ENCODE data around the gene F2. TPM values are rescaled to one million over a fixed set of nuclear protein-coding genes. Genes with fewer than 3 reads are reported as not detected.

The F2 gene
- total RNA-seq, 1 donor from 2014 or later = not detected

DNA sequence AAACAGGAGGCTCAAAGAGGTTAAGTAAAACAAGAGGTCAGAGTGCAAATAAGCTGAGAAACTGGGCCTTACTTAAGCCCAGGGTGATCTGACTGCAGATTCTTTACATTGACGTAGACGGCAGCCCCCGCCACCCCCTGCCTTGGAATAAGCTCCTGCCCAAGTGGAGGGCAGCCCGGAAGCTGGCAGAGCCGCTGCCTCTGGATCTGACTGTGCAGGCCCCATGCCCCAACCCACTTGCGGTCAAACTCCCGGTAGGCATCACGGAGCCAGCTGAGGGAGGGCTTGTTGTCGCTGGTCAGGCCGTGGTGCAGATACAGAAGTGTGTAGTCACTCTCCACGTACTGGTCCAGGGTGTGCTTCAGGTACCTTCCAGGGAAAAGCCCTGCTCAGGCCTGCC, 37.2 kb upstream of the F2 start:
- H3K27ac ChIP-seq = no peak overlapping the region
- no peak overlapping the region for H2AFZ ChIP-seq (replicated peaks)
- H3K27me3 ChIP-seq = no peaks in the 10 kb centered on the region
- no peak overlapping the region for H3K4me3 Mint-ChIP-seq
- H3K36me3 Mint-ChIP-seq = peaks cover 6% of the 10 kb centered on the region
- H3K4me3 ChIP-seq = no peak overlapping the region
- TF ChIP-seq EZH2phosphoT487 (IDR thresholded peaks at IDR 0.05) = no peak
- TF ChIP-seq EZH2 (IDR thresholded peaks at IDR 0.05) = no peak
- TF ChIP-seq, protein P1, sequence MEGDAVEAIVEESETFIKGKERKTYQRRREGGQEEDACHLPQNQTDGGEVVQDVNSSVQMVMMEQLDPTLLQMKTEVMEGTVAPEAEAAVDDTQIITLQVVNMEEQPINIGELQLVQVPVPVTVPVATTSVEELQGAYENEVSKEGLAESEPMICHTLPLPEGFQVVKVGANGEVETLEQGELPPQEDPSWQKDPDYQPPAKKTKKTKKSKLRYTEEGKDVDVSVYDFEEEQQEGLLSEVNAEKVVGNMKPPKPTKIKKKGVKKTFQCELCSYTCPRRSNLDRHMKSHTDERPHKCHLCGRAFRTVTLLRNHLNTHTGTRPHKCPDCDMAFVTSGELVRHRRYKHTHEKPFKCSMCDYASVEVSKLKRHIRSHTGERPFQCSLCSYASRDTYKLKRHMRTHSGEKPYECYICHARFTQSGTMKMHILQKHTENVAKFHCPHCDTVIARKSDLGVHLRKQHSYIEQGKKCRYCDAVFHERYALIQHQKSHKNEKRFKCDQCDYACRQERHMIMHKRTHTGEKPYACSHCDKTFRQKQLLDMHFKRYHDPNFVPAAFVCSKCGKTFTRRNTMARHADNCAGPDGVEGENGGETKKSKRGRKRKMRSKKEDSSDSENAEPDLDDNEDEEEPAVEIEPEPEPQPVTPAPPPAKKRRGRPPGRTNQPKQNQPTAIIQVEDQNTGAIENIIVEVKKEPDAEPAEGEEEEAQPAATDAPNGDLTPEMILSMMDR (IDR thresholded peaks at IDR 0.05) = no peak
- H4K20me1 ChIP-seq (ENCODE audit: low read depth) = no peaks in the 10 kb centered on the region
- H3K36me3 ChIP-seq = no peaks in the 10 kb centered on the region
- DNase-seq (ENCODE audit: low spot score) = no peak
- H3K9me3 Mint-ChIP-seq = no peaks in the 10 kb centered on the region
- peaks cover 3% of the 10 kb centered on the region for H3K27me3 Mint-ChIP-seq (ENCODE audit: insufficient read depth, low read depth)
- H3F3A ChIP-seq (ENCODE audit: low read depth) = no peaks in the 10 kb centered on the region
- H3K9me3 ChIP-seq (ENCODE audit: low read depth) = no peaks in the 10 kb centered on the region
- H3K4me1 Mint-ChIP-seq = no peaks in the 10 kb centered on the region
- no peaks in the 10 kb centered on the region for H3K79me2 ChIP-seq (ENCODE audit: low read depth)
- no peaks in the 10 kb centered on the region for H3K4me1 ChIP-seq
- no peak overlapping the region for H3K27ac Mint-ChIP-seq
- H3K4me2 ChIP-seq = no peak overlapping the region
- H3K9ac ChIP-seq = no peak overlapping the region

DNA sequence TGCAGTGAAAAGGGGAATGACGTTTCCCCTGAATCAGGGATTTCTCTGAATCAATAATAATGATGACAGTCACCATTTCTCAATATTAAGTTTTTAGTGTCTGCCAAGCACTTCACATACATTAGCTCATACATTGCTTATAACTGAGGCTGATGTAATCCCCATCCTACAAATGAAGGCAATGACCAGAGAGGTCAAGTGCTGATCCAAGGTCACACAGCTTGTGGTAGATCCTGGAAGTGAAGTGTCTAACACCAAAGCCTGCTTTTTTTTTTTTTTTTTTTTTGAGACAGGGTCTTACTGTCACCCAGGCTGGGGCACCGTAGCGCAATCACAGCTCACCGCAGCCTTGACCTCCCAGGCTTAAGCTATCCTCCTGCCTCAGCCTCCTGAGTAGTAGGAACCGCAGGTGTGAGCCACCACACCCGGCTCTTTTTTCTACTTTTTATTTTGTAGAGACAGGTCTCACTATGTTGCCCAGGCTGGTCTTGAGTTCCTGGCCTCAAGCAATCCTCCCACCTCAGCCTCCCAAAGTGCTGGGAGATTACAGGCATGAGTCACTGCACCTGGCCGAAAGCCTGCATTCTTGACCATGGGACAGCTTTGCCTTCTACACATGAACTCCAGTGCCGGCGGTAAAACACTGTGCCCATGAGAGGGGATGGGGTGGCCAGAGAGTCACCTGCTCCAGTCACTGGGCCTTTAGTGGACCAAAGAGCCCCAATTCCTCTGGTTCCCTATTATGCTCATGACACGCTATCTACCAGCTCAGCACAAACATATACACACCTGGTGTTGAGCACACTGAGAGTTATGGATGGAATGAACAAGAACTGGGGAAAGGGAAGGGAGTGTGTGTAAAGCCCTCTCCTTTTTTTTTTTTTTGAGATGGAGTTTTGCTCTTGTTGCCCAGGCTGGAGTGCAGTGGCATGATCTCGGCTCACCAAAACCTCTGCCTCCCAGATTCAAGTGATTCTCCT, 36.0 kb upstream of the F2 start:
- Histone ChIP-seq H3K4me3 (no peak overlapping the region), H3K36me3 (no peaks in the 10 kb centered on the region), H2AFZ (replicated peaks) (no peak overlapping the region), H3K79me2 (ENCODE audit: low read depth) (no peaks in the 10 kb centered on the region), H3K27me3 (no peaks in the 10 kb centered on the region), H3K4me1 (no peaks in the 10 kb centered on the region), H3F3A (ENCODE audit: low read depth) (no peaks in the 10 kb centered on the region), H3K9ac (no peak overlapping the region), H3K9me3 (ENCODE audit: low read depth) (no peaks in the 10 kb centered on the region), H4K20me1 (ENCODE audit: low read depth) (no peaks in the 10 kb centered on the region), H3K4me2 (no peak overlapping the region), H3K27ac (no peak overlapping the region)
- Mint-ChIP-seq H3K4me1 (no peaks in the 10 kb centered on the region), H3K9me3 (no peaks in the 10 kb centered on the region), H3K27me3 (ENCODE audit: insufficient read depth, low read depth) (peaks cover 3% of the 10 kb centered on the region), H3K36me3 (peaks cover 2% of the 10 kb centered on the region), H3K4me3 (no peak overlapping the region), H3K27ac (no peak overlapping the region)
- TF ChIP-seq, protein P1 (IDR thresholded peaks at IDR 0.05) = no peak
- no peak for TF ChIP-seq EZH2phosphoT487 (IDR thresholded peaks at IDR 0.05)
- no peak for TF ChIP-seq EZH2 (IDR thresholded peaks at IDR 0.05)
- DNase-seq (ENCODE audit: low spot score) = no peak

DNA sequence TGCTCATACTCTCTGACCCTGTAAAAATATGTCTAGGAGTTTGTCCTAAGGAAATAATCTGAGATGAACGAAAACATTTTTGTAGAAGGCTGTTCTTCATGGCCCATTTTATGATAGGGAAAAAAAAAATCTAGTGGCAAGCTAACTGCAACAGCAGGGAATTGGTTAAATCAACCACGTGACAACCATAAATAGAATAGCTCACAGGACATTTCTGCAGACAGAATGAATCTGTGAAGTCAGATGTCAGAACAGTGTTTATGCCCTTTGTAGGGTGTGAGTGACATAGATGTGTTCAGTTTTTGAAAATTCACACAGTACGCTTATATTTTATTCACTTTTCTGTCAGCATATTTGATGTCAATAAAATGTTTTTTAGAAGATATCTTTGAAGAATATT, 34.6 kb upstream of the F2 start:
- no peak overlapping the region for H3K27ac Mint-ChIP-seq
- no peak for DNase-seq (ENCODE audit: low spot score)
- Histone ChIP-seq H3K79me2 (ENCODE audit: low read depth) (no peaks in the 10 kb centered on the region), H3K9ac (no peak overlapping the region), H4K20me1 (ENCODE audit: low read depth) (no peaks in the 10 kb centered on the region), H3K9me3 (ENCODE audit: low read depth) (no peaks in the 10 kb centered on the region), H2AFZ (replicated peaks) (no peak overlapping the region), H3K4me3 (no peak overlapping the region), H3K4me2 (no peak overlapping the region), H3F3A (ENCODE audit: low read depth) (no peaks in the 10 kb centered on the region), H3K36me3 (no peaks in the 10 kb centered on the region), H3K4me1 (no peaks in the 10 kb centered on the region), H3K27ac (no peak overlapping the region), H3K27me3 (no peaks in the 10 kb centered on the region)
- no peaks in the 10 kb centered on the region for H3K9me3 Mint-ChIP-seq
- H3K27me3 Mint-ChIP-seq (ENCODE audit: insufficient read depth, low read depth) = no peaks in the 10 kb centered on the region
- H3K4me1 Mint-ChIP-seq = no peaks in the 10 kb centered on the region
- H3K36me3 Mint-ChIP-seq = peaks cover 5% of the 10 kb centered on the region
- no peak overlapping the region for H3K4me3 Mint-ChIP-seq
- no peak for TF ChIP-seq EZH2phosphoT487 (IDR thresholded peaks at IDR 0.05)
- TF ChIP-seq, protein P1 (IDR thresholded peaks at IDR 0.05) = no peak
- TF ChIP-seq EZH2 (IDR thresholded peaks at IDR 0.05) = no peak

Data from neural progenitor cell (in vitro differentiated cells).